Spinal cord (tissue), 10 donors: ENCODE data around the gene NAA35. TPM values are rescaled to one million over a fixed set of nuclear protein-coding genes. Genes with fewer than 3 reads are reported as not detected.

Source experiments
- DNase-seq, 6 donors: peaks; one replicate each; pipeline versions ENCODE4 v3.0.0 to v3.0.0-alpha.2; 2013 to 2015; ENCODE audit warnings: low spot score in 6 of 6, low read depth in 4 of 6
- H3K27ac ChIP-seq: one replicate; pipeline ENCODE4 v1.5.1; 2013; ENCODE audit warnings: low read depth, low read length, control low read depth
- H3K27me3 ChIP-seq: one replicate; pipeline ENCODE4 v1.6.1; 2013; ENCODE audit warnings: low read length; ENCODE audit not compliant: control insufficient read depth, insufficient read depth
- H3K36me3 ChIP-seq: one replicate; pipeline ENCODE4 v1.6.1; 2013; ENCODE audit warnings: low read length; ENCODE audit not compliant: control insufficient read depth, insufficient read depth
- H3K4me1 ChIP-seq: one replicate; pipeline ENCODE4 v1.6.1; 2013; ENCODE audit warnings: low read length; ENCODE audit not compliant: control insufficient read depth, insufficient read depth
- H3K4me3 ChIP-seq: one replicate; pipeline ENCODE4 v1.5.1; 2013; ENCODE audit warnings: low read depth, low read length, control low read depth
- H3K9me3 ChIP-seq: one replicate; pipeline ENCODE4 v1.6.1; 2013; ENCODE audit warnings: low read length; ENCODE audit not compliant: control insufficient read depth, insufficient read depth
- whole genome bisulfite sequencing: methylation state at CpG from one replicate; pipeline ENCODE4 v1.1.5; 2013; ENCODE audit warnings: missing lambda C conversion rate; ENCODE audit not compliant: insufficient coverage; 5-methylcytosine and 5-hydroxymethylcytosine counted together
- polyA plus RNA-seq, 2 donors: library from polyadenylated mRNA; unstranded; fragments of 120-200 nt; gene quantifications; one replicate each; pipeline ENCODE4 v1.2.1, GENCODE V29; 2013; ENCODE audit not compliant: insufficient read length in 2 of 2
- total RNA-seq, 2 donors: library from RNA; depleted of rRNA in 1 of 2; stranded (reverse); fragments of 120-200 nt in 1 of 2; fragments of >200 nt in 1 of 2; gene quantifications; one replicate each; pipeline versions ENCODE4 v1.2.3 to v1.2.4, GENCODE V29; 2013 to 2014
- donor health status: healthy.

NAA35 gene
- total and polyA plus RNA-seq, 4 donors: 24.9 to 44.2 (median 33.6) TPM

DNA sequence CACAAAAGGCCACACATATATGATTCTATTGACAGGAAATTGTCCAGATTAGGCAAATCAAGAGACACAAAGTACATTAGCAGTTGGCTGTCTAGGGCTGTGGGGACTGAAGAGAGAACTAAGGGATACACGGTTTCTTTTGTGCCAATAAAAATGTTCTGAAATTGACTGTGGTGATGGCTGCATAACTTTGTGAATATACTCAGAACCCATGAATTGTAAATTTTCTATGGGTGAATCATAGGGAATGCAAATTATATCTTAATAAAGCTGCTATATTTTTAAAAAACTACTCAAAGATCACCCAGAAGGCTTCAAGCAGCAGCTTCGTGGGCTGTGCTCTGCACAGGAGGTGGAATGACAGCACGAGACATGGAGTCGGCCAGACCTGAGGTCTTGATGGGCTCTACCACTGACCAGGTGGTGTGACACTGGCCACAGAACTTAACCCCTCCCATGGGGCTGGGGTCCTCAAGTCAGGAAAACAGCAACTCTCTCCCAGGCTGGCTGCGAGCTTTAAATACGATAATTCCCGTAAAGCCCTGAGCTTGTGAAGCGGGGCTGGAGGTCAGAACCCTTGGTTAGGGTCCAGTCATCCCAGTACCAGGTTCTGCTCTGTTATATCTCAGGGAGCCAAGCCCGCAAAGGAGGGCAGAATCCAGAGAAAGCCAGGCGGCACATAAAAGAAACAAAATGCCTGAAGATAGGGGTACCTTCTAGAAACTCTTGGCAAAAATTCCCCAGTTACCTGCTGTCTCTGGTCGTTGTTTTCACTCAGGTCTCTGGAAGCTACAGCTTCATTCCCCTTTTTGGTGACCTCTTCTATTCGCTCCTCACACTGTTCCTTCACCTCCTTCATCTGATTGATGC is 99.3 kb downstream of the NAA35 start:
- Histone ChIP-seq H3K27ac (no peak overlapping the region), H3K27me3 (no peaks in the 10 kb centered on the region), H3K36me3 (peaks cover 40% of the 10 kb centered on the region), H3K4me3 (no peak overlapping the region), H3K4me1 (peaks cover 16% of the 10 kb centered on the region), H3K9me3 (no peaks in the 10 kb centered on the region)
- DNase-seq: no peak
- WGBS: 93% methylated on average over 11 of the region's 12 CpGs

DNA sequence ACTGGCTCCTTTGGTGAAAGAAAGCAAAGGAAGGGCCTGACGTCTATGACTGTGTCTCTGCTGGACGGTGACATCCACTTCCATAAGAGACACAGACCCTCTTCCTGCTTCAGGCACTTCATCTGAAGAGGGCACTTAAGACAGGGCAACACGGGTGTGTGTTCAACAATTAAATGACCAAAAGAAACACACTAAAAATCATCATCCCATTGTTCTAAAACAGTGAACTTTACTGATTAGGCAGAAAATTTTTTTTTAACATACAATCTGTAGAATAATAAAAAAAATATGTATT is 99.9 kb downstream of the NAA35 start:
- no CpG with 5 or more reads among the region's 3 CpGs for WGBS
- Histone ChIP-seq H3K27ac (no peak overlapping the region), H3K9me3 (no peaks in the 10 kb centered on the region), H3K4me3 (no peak overlapping the region), H3K4me1 (peaks cover 11% of the 10 kb centered on the region), H3K36me3 (peaks cover 37% of the 10 kb centered on the region), H3K27me3 (no peaks in the 10 kb centered on the region)
- DNase-seq: no peak

DNA sequence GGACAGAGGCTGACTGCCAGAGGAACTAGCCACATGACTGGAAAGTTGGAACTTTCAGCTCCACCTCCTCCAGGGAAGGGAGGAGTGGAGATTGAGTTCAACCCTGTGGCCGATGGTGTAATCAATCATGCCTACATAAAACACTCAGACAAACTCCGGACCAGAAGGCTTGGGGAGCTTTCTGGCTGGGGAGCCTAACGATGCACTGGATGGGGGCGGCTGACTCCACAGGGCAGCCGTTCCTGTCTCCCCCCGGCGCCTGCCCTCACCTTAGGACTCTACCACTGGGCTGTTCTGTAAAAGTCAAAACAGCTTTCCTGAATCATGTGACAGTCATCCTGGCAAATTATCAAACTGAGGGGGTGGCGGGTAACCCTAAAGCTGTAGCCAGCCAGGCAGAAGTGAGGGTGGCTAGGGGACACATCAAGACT is 100.4 kb downstream of the NAA35 start:
- Histone ChIP-seq H3K4me3 (no peak overlapping the region), H3K27me3 (no peaks in the 10 kb centered on the region), H3K9me3 (no peaks in the 10 kb centered on the region), H3K4me1 (peaks cover 9% of the 10 kb centered on the region), H3K36me3 (peaks cover 34% of the 10 kb centered on the region), H3K27ac (no peak overlapping the region)
- DNase-seq: no peak
- 25% methylated on average over 6 of the region's 8 CpGs for WGBS

DNA sequence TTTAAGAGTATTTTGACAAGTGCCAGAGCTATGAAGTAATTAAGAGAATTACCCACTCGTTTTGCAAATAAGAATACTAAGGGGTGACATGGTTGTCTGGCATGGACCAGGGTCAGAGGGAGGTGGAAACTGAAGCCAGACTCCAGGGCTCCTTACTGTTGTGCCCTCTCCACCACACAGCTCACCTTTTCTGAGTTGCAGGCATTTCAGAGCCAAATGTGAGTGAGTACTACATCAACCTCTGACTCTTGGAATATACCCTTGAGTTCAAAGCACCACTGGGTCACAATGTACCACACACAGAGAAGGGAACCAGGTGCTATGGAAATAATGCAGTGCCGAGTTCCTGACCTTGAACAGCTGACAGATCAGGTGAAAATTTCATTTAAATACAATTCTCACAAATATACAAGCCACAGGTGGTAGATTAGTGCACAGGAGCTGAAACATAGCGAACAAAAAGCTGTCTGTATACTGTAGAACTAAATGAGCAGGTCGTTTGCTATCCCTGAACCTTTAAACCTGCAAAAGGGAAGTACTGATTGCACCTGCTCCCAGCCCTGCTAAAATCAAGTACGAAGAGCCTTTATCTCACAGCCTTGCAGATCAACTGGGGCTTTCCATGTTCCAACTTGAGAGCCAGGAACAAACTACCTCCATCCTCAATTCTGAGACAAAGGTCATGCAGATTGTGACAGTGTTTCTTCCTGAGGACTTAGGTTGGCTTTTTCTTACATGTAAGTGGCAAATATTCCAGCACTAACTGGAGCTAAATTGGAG is 101.4 kb downstream of the NAA35 start:
- Histone ChIP-seq H3K9me3 (no peaks in the 10 kb centered on the region), H3K36me3 (peaks cover 34% of the 10 kb centered on the region), H3K27ac (no peak overlapping the region), H3K4me3 (no peak overlapping the region), H3K27me3 (no peaks in the 10 kb centered on the region), H3K4me1 (peaks cover 17% of the 10 kb centered on the region)
- DNase-seq: no peak
- WGBS: 80% methylated on average over 1 of the region's 5 CpGs

DNA sequence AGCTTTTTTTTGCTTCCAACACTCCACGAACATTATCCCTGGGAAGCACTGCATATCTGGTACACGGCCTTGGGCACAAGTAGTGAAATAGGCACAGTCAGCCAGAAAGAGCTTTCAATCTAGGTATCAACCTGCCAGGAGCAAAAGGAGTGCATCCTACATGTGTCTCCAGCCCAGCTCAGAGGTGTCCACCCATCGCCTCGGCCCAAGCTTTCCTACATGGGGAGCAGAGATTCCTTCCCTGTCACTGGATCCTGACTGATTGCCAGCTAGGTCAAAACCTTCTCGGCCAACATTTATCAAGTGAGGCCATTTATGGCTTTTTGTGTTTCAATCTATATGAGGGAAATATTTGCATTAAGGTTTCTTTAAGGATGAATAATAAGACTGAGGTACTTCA is 102.6 kb downstream of the NAA35 start:
- H3K27ac ChIP-seq: no peak overlapping the region
- 87% methylated on average over 4 of the region's 5 CpGs for WGBS
- peaks cover 19% of the 10 kb centered on the region for H3K4me1 ChIP-seq
- DNase-seq: no peak
- H3K4me3 ChIP-seq: no peak overlapping the region
- no peaks in the 10 kb centered on the region for H3K27me3 ChIP-seq
- H3K36me3 ChIP-seq: peaks cover 28% of the 10 kb centered on the region
- no peaks in the 10 kb centered on the region for H3K9me3 ChIP-seq

DNA sequence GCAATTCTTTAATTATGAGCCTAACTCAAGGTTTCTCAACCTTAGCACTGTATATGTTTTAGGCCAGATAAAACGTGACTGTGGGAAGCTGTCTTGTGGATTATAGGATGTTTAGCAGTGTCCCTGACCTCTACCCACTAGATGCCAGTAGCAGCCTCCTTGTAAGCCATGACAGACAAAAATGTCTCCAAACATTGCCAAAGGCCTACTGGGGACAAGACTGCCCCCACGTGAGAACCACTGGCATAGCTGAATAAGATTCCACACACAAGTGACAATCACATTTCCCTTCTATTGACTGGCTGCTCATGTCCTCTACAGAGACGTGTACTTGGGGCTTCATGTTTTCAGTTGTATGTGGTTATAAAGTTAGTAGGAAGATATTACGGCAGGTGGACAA is 103.1 kb downstream of the NAA35 start:
- Histone ChIP-seq H3K27me3 (no peaks in the 10 kb centered on the region), H3K4me1 (peaks cover 19% of the 10 kb centered on the region), H3K4me3 (no peak overlapping the region), H3K36me3 (peaks cover 28% of the 10 kb centered on the region), H3K9me3 (no peaks in the 10 kb centered on the region), H3K27ac (no peak overlapping the region)
- DNase-seq: no peak
- no CpG with 5 or more reads among the region's 4 CpGs for WGBS

DNA sequence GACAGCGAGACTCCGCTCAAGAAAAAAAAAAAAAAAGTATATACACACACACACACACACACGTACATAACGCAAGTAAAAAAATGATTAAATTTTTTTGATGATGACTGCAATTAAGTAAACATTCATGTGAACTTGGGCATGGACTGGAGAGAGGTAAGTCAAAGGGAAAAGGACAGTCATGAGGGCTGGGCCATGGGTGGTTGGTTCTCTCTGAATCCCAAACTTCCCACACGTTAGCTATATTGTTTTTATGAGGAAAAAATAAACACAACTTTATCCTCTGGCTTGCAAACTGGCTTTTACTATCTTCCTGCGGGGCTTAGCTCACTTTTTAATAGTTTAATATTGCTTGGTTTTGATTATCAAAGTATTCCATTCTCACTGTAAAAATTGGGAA is 104.7 kb downstream of the NAA35 start:
- DNase-seq: no peak
- Histone ChIP-seq H3K4me1 (peaks cover 19% of the 10 kb centered on the region), H3K27ac (no peak overlapping the region), H3K27me3 (no peaks in the 10 kb centered on the region), H3K4me3 (no peak overlapping the region), H3K9me3 (no peaks in the 10 kb centered on the region), H3K36me3 (peaks cover 17% of the 10 kb centered on the region)
- WGBS: no CpG with 5 or more reads among the region's 6 CpGs

DNA sequence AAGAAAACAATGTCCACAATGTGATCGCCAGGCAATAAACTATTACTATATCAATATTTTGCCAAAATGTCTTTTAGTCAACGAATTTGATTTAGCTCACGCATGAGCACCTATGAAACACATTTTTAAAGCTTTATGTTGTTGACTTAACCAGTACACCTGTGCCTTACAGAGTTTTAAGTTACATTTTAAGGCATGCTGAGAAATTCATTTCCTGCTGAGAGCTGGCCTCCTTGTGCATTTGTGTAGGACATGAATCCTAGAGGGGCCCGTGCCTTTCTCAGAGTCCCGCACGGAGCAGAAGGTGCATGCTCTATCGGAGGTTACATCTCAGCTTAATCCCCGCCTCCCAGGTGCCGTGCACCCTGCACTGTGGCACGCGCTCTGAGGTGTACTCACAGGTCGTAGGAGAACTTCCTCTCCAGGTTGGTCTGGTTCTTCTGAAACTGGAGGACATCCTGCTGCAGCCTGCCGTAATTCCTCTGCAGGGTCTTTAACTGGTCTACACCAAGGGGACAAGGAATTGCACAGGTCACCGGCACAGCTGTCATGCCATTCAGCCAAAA is 105.2 kb downstream of the NAA35 start:
- Histone ChIP-seq H3K27me3 (no peaks in the 10 kb centered on the region), H3K9me3 (no peaks in the 10 kb centered on the region), H3K4me1 (peaks cover 19% of the 10 kb centered on the region), H3K4me3 (no peak overlapping the region), H3K36me3 (peaks cover 16% of the 10 kb centered on the region), H3K27ac (no peak overlapping the region)
- DNase-seq: no peak
- 88% methylated on average over 10 of the region's 14 CpGs for WGBS

DNA sequence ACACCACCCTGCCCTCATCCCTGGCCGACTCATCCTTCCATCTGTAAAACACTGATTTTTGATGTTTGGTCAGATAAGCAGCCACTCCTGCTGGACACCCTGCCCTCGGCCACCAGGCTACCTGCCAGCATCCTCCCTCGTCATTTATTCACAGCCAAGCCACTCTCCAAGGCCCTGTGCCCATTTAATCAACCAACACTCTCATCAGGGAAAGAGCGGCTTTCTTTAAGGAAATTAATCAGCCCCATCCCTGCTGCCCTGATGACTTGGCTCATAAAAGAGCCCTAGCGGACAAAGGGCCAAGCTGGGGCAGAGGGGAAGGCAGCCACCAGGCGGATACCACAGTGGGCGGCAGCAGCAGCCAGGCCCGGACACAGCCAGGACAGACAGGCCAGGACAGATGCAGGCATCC is 106.0 kb downstream of the NAA35 start:
- H3K27ac ChIP-seq: peak overlapping the region; percentile 22
- H3K4me1 ChIP-seq: peaks cover 15% of the 10 kb centered on the region
- no peak overlapping the region for H3K4me3 ChIP-seq
- peaks cover 14% of the 10 kb centered on the region for H3K36me3 ChIP-seq
- H3K27me3 ChIP-seq: no peaks in the 10 kb centered on the region
- H3K9me3 ChIP-seq: no peaks in the 10 kb centered on the region
- peak; percentile 28 to 73 (median 40) for DNase-seq
- WGBS: 19% methylated on average over 8 of the region's 8 CpGs
